ENCODE data around the gene MFSD6.
"Not testable (repeated sequence)": the region's sequence is repeated elsewhere in the genome, so short reads cannot be mapped to it uniquely, and the experiment has no call there.

Gene MFSD6

DNA sequence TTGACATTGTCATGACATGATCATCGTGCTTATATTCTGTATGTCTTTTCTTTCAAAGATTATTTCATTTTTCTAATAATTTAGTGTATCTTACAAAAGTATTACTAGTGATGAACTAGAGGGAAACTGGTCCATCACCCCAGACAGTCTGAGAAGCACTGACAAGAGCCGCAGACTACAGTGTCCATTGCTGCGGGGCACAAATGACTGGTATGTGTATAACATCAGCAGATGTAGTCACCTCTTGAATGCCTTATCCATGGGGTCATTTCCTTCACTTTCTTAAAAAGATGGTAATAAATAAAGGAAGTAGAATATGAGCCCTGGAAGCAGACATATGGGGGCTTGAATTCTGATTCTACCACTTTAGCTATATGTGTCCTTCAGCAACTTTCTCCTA, 96.8 kb downstream of the MFSD6 start:
- DNase-seq = no peak

DNA sequence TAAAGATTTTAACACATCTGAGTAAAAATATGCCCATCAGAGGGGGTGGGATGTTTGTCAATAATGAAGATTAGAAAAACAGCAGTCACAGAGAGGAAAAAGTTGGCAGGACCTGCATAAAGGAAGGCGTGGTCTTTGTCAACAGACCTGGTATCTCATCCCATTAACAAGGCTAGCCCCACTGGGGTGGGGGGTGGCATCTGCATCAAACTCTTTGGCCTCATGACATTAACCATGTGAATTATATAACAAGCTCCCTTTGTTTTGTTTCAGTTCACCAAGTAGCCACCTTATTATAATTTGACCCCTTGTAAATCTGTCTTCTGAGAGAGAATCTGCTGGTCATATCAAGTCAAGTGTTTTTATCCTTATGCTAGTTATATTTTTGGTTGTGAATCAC, 97.5 kb downstream of the MFSD6 start:
- DNase-seq = no peak

DNA sequence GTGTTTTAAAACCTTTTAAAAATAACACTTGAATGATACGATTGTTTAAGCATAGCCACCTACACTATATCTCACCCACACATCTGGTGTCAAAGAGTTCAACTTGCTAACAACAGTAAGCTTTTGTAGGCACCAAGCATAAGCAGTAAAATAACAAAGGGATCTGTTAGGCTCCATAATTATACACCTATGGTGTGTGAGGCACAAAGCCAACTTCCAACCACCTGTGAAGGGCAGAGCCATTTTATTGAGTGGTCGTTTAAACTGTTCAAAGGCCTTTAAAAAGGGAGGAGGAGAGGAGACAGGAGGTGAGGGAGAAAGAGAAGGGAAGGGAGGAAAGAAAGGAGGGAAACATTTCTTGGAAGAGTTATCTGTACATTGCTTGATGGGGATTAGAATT, 98.5 kb downstream of the MFSD6 start:
- DNase-seq = no peak

- DNase-seq = no peak
Observed at GRCh38 chr2:190507135-190507534, 99.0 kb downstream of the MFSD6 start.

DNA sequence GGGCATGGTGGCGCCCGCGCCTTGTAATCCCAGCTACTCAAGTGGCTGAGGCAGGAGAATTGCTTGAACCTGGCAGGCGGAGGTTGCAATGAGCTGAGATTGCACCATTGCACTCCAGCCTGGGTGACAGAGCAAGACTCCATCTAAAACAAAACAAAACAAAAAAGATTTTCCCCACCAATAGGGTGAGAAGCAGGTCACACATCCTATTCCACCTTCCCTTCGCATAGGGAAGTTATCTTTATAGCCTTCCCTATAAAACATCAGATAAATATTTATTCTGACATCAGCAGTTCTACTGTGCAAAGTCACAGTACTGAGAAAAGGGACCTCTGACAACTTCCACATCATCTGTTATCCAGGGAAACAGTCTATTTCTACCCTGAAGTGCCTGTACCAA, 101.7 kb downstream of the MFSD6 start:
- not testable (repeated sequence) for DNase-seq

- DNase-seq = no peak
Observed at GRCh38 chr2:190511104-190511503, 102.9 kb downstream of the MFSD6 start.

DNA sequence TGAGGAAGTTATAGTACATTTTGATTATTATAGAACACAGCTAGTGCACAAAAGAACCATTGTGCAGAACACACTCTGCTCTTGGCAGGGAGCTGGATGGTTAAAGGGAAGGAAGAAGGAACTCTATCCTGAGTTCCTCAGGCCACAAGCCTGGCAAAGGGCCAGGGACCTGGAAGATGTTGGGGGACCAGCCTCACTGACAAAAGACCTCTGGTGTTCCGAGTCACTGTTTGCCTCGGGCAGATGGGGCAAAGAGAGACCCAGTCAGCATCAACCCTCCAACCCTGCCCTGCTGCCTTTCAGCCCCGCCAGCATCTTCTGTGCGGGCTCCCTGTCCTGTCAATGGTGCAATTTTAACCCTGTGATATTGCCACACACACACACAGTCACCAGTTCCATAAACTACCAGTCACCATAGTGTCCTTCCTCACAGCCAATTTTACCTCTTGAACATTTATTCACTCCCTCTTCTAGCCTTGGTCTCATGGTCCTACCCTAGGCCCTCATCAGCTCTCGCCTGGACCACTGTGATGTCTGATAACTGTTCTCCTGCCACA, 104.5 kb downstream of the MFSD6 start:
- DNase-seq = no peak

DNA sequence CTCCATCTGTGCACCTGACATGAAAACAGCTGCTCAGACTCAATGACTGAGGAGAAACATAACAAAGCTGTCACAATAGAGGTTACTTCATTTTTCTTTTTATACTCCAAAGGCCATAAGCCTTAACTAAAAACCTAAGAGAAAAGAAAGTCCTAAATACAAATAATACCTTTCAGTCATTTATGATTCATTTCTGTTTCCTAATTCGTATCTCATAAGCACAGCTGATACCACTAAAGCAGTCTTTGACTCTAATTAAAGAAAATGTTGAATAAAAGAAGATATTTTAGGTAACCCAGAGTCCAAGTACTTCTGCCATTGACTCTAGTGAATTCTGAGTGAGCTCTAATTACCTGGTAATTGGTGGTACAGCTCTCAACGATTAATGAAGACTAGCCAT, 105.7 kb downstream of the MFSD6 start:
- DNase-seq = no peak

GRCh38 chr2:190514676-190515075, 106.5 kb downstream of the MFSD6 start:
- DNase-seq = no peak

- DNase-seq = no peak
Observed at GRCh38 chr2:190515687-190516086, 107.5 kb downstream of the MFSD6 start.

GRCh38 chr2:190517468-190517867, 109.3 kb downstream of the MFSD6 start:
- DNase-seq = no peak

GRCh38 chr2:190519975-190520767, 112.0 kb downstream of the MFSD6 start:
- no peak for DNase-seq

DNA sequence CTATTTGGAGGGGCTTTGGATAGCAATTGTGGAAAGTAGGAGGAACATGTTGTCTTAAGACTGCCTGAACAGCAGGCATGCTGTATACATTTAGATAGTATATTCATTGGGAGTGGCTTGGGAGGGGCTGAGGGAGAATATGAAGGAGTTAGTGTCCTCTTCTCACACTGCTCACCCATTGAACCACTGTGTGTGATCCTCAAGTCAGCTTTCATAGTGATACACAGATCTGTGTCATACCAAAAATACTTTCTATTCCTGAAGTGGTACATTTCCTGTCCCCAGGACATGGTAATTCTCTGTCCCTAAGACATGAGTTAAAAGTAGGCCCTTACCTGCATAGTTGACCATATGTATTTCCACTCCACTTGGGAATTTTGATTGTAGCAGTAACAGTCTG, 116.8 kb downstream of the MFSD6 start:
- no peak for DNase-seq

GRCh38 chr2:190526105-190526750, 118.1 kb downstream of the MFSD6 start:
- no peak for DNase-seq

GRCh38 chr2:190527214-190527613, 119.1 kb downstream of the MFSD6 start:
- no peak for DNase-seq

GRCh38 chr2:190527918-190528317, 119.8 kb downstream of the MFSD6 start:
- no peak for DNase-seq

DNA sequence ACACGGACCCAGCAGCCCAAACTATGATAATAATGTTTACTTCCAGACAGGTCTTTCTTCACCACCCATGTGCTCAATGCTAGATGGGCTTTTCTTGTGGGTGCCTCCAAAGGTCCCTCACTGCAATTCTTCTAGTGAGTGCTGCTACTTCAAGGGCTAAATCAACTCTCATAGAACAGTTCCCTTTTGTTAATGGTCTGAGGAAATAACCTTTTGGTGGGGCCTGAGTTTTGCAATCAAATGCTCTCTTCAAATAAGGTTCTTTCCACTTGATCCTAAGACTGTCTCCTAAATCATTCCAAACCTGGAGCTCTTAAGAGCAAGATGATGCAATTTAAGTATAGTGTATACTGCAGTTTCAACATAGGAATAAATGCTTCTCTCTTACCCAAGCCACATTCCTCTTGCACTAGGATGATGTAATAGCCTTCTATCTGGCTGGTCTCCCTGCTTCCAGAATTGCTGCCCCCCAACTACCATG, 120.4 kb downstream of the MFSD6 start:
- DNase-seq = no peak

DNA sequence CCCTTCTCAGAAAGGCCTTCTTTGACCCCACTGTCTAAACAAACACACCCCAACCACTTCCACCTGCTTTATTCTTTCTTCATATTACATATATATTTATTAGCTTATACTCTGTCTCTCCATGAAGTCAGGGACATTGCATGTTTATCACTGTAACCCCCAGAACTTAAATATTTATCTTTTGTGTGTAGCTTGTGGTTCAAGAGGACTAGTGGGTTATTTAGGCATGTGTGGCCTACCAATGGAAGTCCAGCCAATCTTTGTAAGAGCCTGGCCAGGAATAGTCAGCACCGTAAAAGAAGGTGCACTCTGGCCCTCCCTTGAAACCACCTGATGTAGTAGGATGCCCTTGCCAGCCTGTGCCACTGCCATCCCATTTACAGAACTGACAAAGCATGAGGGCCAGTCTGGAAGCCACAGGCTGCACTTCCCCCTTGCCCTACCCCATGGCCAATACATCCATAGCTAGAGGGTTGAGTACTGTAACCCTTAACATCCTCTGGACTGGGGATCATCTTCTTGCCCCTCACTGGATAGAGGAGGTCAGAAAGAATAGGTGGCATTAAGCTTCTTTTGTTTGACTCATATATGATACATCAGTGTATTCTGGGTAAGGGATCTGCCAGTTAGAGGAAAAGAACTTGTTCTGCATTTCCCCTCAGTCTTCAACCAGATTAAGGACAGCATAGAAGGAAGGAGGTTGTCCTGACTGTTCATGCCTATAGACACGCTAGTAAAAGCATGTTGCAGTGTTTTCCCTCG, 121.5 kb downstream of the MFSD6 start:
- peak; percentile 11 for DNase-seq

DNA sequence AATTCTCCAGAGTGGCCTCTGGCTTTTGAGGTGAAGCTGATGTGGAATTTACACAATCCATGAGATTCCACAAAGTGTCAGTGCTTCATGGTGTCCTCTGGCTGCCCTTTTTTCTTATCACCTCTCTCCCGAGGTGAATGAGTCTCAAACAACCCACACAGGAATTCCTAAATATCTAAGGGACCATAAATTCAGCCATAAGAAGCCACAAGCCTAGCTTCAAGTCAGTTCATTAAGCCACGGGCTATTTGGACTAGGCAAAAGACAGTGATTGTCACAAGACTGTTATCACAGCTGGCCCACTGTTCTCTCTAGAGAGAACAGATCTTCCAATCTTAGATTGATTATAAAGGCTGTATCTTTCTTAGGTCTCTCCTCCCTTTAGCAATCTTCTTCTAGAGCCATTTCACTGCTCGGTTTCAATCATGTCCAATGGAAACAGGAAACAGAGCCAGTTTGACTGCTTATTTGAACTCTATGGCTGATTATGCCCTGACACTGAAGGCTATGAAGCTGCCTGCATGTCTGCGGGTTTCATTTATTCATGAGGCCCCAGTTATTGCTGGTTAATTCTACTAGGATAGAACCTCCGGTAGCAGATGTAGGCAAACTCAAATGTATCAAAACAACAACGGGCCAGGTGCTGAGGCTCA, 122.2 kb downstream of the MFSD6 start:
- DNase-seq = no peak

- DNase-seq = peak; percentile 38
Observed at GRCh38 chr2:190532581-190532980, 124.4 kb downstream of the MFSD6 start.

DNA sequence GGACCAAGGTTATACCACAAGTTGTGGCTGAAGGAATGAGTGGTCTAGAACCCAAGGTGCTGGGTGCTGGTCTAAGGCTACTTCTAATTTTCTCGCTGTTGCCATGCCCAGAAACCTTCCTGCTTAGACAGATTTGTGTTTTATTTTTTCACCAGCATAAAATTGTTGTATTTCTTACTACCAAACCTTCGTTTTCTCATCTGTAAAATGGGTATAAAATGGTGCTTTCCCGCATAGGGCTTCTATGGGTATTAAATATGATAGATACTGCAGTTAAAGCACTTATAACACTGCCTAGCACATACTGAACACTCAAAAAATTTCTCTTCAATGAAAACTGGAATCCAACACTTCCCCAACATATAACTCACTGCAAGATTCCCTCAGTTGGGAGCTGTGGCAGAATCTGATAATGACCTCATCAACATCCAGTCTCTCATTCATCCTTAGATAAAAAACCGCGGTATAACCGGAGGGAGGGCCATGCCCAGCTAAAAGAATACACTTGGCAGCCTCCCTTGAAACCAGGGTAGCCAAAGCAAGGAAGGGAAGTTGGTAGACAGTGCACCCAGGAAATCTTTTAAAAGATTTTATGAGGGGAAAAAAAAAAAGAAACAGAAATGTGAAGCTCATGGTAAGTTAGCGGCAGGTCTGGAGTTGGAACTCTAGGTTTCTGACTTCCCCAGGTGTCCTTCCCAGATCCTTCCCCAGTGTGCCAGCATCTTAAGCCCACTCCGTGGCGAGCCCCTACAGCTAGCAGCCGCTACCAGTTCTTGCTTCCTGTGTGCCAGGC, 125.2 kb downstream of the MFSD6 start:
- DNase-seq = no peak

DNA sequence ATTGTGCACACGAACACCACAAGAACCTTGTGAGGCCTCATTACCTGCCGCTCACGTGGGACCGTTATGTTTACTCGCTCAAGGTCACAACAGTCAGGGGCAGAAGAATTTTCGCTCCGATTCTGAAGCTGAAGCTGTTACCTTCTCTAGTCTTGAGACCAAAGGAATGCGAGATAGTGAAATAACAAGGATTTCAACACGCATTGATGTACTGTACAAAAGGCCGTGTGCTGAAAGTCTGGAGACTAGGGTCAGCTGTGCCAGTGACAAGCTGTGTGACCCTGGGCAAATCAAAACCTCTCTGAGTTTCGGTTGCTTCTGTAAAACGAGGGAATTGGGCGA, 125.8 kb downstream of the MFSD6 start:
- DNase-seq = no peak

Measured in GDM1 (cell line).